HG02870 (cell line): ENCODE data around the gene ATPAF1.
"Not testable (repeated sequence)": the region's sequence is repeated elsewhere in the genome, so short reads cannot be mapped to it uniquely, and the experiment has no call there.

Experiments
- ATAC-seq: cut with Tn5 transposase; IDR thresholded peaks from one replicate; pipeline ENCODE4 v1.9.1; 2021; ENCODE audit warnings: mild to moderate bottlenecking, moderate library complexity; ENCODE audit not compliant: unreplicated experiment

The ATPAF1 gene

GRCh38 chr1:46651152-46651551 is 17.0 kb downstream of the ATPAF1 start:
- not testable (repeated sequence) for ATAC-seq

GRCh38 chr1:46650491-46650890 is 17.7 kb downstream of the ATPAF1 start:
- ATAC-seq = no peak

DNA sequence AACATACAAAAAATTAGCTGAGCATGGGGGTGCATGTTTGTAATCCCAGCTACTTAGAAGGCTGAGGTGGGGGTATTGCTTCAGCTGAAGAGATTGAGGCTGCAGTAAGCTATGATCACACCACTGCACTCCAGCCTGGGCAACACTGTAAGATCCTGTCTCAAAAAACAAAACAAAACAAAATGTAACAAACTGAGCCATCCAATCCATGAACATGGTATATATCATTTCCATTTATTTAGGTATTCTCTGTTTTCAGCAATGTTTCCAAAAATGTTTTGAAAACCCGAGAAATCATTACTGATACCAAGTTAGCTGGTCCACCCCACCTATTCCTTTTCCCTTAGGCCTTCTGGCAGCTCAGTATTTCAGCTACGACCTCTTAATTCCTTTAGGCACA is 18.4 kb downstream of the ATPAF1 start:
- no peak for ATAC-seq

- no peak for ATAC-seq
Observed at GRCh38 chr1:46647611-46648010, 20.6 kb downstream of the ATPAF1 start.

DNA sequence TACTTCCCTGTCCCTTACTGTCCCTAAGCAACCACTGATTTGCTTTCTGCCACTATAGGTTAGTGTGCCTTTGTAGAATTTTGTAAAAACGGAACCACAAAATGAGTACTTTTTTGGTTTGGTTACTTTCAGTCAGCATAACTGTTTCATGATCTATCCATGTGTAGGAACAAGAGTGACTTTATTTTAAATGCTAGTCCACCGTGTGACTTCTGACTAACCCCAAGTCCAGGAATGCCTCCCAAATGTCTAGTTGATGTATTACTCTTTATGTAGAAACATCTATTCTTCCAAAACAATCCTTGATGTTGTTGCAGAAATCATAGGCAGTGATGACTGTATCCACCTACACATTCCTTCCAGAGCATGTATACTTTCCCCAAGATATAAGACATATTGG is 21.3 kb downstream of the ATPAF1 start:
- ATAC-seq = no peak

GRCh38 chr1:46646331-46646730 is 21.8 kb downstream of the ATPAF1 start:
- ATAC-seq = no peak

- no peak for ATAC-seq
Observed at GRCh38 chr1:46645815-46646214, 22.3 kb downstream of the ATPAF1 start.

DNA sequence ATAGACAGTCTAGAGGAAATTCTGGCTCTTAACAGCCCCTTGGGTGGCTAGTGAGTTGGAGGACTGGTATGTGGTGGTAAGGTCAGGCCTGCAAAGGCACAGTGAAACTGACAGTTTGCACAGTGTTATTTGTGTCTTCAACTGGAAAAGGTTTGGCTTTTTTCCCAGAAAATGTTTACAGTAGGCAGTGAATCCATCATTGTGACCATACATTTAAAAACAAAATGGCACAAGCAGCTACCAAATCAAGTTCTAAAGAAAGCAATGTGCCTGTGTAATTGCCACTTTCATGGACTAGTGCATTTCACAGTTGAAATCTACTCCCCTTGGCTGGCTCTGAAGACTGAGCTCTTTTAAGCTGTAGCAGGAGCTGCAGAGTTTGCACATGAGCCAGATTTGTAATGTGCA is 24.8 kb downstream of the ATPAF1 start:
- ATAC-seq = no peak

GRCh38 chr1:46642115-46642680 is 26.0 kb downstream of the ATPAF1 start:
- ATAC-seq = no peak

DNA sequence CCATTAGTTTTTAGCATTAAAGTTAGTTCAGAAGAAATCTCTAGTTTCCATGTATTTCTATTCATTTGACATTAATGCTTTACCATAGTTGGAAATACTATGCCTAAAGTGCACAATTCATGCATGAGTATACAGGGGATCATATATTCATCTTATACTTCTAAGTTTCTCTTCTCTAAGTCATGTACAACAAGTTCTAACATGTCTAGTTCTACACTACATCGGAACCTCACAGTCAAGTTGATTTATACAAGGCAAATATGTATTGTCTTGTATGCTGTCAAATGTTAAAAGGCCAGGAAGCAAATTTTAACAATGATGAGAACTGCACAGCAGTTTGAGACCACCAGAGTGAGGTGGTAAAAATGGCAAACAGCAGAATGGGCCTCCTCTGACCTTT is 28.6 kb downstream of the ATPAF1 start:
- ATAC-seq = no peak

GRCh38 chr1:46638921-46639320 is 29.2 kb downstream of the ATPAF1 start:
- ATAC-seq = no peak

DNA sequence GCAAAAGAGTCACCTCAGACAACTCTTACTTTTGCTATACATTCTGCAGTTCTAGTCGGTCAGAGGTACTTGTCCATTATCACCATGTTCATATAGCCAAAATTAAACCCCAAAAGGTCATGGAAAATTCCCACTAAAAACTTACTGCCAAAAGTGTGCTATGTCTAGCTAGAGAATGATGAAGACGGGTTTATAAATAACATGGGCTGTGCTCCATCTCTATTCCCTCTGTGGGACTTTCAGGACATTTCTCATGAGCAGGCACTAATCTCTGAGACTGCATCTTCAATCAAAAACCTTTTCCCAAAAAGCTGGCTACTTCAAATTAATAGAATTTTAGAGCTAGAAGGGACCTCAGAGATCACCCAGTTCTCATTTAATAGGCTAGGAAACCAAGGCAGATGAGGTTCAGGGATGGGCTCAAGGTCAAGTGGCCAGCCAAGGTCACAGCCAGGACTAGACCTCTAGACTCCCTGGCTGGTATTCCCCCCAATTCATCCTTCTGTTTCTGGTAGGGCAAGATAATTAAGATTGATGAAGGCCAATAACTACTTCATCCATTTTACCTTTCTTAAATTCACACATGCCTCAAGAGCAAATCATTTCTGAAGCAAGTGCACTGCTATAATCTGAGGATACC is 30.6 kb downstream of the ATPAF1 start:
- ATAC-seq = no peak

- no peak for ATAC-seq
Observed at GRCh38 chr1:46635205-46635604, 33.0 kb downstream of the ATPAF1 start.

DNA sequence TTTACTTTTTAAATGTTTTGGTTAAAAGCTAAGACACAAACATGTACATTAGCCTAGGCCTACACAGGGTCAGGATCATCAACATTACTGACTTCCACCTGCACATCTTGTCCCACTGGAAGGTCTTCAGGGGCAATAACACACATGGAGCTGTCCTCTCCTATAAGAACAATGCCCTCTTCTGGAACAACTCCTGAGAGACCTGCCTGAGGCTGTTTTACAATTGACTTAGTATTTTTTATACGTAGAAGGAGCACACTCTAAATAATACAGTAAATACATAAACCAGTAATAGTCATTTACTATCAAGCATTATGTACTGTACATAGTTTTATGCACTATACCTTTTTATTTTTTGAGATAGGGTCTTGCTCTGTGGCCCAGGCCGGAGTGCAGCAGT is 37.4 kb downstream of the ATPAF1 start:
- no peak for ATAC-seq

DNA sequence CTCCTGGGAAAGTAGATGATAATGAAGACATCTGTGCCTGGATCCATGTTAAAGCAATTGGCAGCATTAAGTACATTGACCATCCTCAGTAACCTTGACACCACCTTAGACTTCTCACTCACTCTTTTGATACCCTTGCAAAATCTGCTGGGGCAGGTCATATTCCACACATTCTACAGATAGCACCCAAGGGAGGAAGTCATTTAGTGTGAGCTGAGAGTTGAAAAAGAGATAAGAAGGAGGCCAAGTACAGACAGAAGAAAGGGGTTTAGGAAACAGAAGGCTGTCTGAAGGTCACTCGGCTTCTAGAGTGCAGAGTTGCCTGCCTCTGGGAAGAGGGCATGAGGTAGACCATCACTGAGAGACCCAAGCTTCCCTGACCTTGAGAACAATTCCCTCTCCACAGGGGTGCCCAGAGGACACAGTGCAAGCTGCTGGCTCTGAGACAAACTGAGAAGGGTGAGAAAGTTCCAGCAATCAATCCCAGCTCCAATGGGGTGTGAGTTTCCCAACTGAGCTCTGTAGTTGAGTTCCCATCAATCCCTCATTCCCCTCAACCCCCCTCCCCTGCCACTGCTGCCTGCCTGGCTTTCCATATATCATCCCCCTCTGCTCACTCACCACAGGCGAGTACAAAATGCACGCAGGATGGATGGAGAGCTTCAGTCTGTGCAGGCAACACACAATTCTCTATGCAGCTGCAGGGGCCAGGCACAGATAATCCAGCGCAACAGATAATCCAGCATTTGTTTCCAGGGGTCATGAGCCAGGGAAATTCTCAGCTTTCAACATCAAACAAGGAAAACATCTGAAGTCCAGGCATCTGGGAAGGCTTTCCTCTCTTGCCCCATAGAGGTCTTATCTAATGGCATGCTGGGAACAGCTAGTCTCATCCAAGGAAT is 44.2 kb downstream of the ATPAF1 start:
- no peak for ATAC-seq

GRCh38 chr1:46622344-46622743 is 45.8 kb downstream of the ATPAF1 start:
- ATAC-seq = no peak

GRCh38 chr1:46621930-46622329 is 46.2 kb downstream of the ATPAF1 start:
- ATAC-seq = no peak

DNA sequence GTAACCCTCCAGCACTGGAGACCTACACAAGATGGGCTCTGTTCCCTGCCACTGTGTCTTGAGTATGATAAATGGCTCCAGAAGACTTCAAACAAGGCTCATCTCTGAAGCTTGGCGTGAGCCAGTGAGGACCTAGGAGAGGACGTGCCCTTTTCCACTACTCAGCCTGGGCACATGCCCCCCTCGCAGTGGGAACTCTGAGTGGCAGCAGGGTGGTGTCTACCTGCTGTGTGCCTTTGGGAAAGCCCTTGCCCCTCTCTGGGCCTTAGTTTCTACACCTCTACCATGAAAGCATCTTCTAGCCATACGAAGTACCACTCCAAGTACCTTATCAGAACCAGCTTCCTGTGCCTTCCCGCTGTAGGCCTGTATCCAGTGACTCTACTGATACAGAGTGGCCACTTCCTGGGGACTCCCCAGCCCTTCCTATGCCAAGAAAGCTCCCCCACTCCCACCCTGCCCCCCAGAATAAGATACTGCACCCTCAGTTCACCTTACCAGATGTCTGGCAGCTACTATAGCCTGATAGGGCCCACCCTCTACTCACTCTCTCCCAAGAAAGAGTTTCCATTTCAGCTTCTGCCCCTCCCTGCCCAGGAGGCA is 48.4 kb downstream of the ATPAF1 start:
- no peak for ATAC-seq

- ATAC-seq = no peak
Observed at GRCh38 chr1:46618754-46619415, 49.3 kb downstream of the ATPAF1 start.

DNA sequence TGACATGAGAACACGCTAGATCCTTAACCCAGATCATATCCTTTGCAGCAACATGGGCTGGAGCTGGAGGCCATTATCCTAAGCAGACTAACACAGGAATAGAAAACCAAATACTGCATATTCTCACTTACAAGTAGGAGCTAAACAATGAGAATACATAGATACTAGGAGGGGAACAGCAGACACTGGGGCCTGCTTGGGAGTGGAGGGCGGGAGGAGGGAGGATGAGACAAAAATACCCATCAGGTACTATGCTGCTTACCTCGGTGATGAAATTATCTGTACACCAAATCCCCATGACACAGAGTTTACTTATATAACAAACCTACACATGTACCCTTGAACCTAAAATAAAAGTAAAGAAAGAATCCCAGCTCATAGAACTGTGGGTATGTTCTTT is 50.3 kb downstream of the ATPAF1 start:
- ATAC-seq = no peak
